OCI-M1 (cell line): ENCODE measurements around the gene FASTKD3.
"Not testable (repeated sequence)": the region's sequence is repeated elsewhere in the genome, so short reads cannot be mapped to it uniquely, and the experiment has no call there.

Source experiments
- DNase-seq: peaks from one replicate; lab custom pipeline; 2025; lab: John Stamatoyannopoulos, UW

Gene FASTKD3, protein sequence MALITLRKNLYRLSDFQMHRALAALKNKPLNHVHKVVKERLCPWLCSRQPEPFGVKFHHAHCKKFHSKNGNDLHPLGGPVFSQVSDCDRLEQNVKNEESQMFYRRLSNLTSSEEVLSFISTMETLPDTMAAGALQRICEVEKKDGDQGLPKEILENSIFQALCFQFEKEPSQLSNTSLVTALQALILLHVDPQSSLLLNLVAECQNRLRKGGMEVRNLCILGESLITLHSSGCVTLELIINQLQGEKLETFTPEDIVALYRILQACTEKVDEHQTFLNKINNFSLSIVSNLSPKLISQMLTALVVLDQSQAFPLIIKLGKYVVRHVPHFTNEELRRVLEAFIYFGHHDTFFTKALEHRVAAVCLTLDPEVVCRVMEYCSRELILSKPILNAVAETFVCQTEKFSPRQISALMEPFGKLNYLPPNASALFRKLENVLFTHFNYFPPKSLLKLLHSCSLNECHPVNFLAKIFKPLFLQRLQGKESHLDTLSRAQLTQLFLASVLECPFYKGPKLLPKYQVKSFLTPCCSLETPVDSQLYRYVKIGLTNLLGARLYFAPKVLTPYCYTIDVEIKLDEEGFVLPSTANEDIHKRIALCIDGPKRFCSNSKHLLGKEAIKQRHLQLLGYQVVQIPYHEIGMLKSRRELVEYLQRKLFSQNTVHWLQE

DNA sequence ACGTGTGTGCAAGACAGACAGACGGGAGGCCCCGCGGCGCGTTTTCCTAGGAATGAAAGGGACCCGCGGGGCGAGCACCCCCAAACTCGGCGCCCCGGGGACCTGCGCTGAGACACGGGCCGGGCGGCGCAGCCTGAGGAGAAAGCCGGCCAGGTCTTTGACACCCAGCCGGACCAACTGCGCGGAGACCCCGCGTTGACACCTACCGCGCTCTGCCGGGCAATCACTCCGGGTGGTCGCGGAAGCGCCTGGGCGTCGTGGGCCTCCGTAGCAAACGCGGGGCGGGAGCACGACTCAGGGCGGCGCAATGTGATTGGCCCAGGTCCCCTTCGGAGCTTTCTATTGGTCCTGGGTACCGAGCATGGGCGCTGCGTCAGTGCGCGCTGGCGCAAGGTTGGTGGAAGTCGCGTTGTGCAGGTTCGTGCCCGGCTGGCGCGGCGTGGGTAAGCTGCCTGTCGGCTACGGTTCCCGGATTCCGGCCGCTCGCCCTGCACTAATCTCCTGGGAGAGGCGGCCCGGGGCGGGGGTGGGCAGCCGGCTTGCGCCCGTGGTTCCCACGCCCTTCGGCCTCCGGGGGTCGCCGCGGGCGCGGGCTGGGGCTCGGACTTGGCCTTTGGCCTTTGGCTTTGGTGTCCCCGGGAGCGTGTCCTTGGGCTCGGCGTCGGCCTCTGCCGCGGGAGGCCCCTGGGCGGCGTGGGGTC lies at the start of gene FASTKD3, which contains the start of gene MTRR:
TSS of gene FASTKD3 (minus strand) at position 259 of the 701 bp plus-strand sequence. CDS start 948 bp downstream, outside the sequence.
TSS of gene MTRR (plus strand) at position 376 of the 701 bp plus-strand sequence. CDS start 1,647 bp downstream, outside the sequence.
- DNase-seq: peak; percentile 93

DNA sequence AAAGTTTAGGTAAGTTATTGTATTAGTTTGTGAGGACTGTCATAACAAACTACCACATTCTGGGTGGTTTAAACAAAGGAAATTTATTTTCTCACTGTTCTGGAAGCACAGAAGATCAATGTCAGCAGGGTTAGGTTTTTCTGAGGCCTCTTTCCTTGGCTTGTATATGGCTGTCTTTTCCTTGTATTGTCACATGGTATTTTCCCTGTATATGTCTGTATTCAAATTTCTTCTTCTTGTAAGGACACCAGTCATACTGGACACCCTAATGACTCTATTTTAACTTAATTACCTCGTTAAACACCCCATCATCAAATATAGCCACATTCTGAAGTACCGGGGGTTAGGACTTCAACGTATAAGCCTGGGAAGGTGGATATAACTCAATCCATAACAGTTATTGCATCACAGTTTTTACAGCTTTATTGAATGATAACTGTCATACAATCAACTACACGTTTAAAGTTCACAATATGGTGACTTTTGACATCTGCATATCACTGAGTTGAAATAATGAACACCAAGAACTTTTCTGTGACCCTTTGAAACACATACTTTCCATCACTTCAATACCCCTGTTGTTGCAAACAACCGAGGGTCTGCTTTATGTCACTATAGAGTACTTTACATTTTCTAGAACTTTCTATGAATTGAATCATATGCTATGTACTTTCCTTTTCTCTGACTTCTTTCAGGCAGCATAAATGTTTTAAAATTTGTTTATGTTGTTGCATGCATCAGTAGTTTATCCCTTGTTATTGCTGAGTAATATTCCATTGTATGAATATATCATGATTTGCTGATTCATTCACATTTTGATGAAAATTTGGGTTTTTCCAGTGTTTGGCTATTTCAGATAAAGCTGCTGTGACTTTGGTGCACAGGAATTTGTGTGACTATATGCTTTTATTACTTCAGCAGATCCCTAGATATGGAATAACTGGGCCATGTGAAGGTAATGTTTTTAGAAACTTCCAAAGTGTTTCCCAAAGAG lies 48.6 kb upstream of the FASTKD3 start:
- DNase-seq: no peak

DNA sequence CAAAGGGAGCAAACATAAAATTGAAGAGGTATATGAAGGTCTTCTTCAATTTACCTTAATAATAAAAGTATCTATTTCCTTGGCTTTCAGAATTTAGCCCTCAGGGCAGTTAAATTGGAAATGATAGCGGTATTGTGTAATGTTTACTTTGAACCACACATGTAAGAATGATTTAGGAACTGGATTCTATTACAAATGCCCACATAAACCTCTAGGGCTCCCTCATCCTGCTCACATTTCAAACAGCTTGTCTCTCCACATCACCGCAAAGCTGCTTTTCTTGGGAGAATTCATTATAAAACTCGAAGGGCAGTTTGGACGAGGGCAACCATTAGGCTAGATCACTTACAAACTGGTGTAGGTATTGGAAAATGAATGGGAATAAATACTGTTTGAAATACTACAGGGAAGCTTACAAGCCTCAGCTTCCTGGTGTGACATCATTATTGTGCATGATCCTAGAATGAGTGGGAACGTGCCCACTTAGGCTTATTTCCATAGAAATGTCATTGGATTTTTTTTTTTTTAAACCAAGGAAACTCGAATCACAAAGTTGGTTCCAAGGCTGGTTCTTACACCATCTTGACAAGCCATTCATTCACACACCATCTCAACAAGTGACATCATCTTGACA lies 47.5 kb upstream of the FASTKD3 start:
- DNase-seq: no peak

DNA sequence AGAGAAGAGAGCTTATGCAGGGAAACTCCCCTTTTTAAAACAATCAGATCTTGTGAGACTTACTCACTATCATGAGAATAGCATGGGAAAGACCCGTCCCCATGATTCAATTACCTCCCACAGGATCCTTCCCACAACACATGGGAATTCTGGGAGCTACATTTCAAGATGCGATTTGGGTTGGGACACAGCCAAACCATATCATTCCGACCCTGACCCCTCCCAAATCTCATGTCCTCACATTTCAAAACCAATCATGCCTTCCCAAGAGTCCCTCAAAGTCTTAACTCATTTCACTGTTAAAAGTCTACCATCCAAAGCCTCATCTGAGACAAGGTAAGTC lies 42.6 kb upstream of the FASTKD3 start:
- DNase-seq: not testable (repeated sequence)

DNA sequence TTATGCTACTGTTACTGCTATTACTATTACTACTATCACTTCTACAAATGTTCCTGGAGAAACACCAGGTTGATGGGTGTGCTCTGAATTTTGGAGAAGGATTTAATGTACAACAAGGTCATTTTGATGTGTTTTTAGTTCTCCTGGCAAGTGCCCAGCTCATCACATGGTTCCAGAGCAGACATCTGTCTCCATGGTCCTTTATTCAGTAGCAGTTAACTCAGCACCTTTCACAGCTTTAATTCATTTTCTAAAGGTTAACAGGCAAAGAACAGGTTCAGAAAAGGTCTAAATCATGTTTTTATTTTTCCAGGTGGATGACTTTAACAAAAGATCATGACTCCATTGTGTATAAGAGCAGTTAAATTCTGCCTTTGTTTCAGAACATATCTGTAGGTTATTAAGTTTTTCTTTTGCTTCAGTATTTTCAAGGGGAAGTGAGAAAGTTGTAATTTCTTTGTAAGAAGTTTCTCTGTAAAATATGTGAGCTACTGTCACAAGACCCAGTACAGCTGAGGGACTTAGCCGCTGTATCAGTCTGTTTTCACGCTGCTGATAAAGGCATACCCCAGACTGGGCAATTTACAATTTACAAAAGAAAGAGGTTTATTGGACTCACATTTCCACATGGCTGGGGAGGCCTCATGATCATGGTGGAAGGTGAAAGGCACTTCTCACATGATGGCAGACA lies 42.1 kb upstream of the FASTKD3 start:
- DNase-seq: no peak

DNA sequence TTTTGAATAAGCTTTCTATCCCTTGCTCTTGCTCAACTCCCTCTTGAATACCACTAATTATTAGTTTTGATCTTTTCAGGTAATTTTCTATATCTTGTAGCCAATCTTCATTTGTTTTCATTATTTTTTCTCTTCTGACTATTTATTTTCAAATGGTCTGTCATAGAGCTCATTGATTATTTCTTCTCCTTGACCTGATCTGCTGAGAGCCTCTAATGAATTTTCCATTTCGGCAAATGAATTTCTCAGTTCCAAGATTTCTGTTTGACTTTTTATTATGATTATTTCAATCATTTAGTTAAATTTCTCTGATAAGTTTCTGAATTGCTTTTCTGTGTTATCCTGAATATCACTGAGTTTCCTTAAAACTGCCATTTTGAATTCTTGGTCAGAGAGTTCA lies 39.5 kb upstream of the FASTKD3 start:
- DNase-seq: no peak

DNA sequence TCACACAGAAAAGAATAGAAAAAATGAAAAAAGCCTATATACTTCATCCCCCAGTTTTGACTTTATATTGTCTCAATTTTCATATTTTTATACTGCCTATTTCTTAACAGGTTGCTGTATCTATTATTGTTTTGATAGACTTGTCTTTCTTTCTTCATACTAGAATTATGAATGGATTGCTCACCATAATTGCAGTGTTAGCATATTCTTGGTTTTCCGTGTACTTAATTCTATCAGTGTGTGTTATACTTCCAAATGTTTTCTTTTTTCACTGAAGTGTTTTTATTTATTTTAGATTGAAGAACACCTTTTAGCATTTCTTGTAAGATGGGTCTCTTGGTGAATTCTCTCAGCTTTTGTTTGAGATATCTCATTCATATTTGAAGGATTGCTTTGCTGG lies 38.8 kb upstream of the FASTKD3 start:
- DNase-seq: no peak

DNA sequence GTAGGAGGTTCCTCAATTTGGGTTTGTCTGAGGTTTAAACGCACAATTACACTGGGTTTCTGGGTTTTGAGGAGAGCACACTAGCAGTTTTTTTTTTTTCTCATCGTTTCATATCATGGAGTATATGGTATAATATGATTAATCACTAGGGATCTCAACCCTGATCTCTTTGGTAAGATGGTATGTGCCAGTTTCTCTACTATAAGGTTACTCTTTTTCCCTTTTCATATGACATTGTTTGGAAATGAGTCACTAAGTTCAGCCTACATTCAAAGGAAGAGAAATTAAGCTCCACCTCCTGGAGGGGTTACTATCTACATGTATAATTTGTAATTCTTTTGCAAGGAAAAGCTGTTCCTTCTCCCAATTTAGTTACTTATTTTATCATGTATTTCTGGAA lies 35.3 kb upstream of the FASTKD3 start:
- DNase-seq: no peak

DNA sequence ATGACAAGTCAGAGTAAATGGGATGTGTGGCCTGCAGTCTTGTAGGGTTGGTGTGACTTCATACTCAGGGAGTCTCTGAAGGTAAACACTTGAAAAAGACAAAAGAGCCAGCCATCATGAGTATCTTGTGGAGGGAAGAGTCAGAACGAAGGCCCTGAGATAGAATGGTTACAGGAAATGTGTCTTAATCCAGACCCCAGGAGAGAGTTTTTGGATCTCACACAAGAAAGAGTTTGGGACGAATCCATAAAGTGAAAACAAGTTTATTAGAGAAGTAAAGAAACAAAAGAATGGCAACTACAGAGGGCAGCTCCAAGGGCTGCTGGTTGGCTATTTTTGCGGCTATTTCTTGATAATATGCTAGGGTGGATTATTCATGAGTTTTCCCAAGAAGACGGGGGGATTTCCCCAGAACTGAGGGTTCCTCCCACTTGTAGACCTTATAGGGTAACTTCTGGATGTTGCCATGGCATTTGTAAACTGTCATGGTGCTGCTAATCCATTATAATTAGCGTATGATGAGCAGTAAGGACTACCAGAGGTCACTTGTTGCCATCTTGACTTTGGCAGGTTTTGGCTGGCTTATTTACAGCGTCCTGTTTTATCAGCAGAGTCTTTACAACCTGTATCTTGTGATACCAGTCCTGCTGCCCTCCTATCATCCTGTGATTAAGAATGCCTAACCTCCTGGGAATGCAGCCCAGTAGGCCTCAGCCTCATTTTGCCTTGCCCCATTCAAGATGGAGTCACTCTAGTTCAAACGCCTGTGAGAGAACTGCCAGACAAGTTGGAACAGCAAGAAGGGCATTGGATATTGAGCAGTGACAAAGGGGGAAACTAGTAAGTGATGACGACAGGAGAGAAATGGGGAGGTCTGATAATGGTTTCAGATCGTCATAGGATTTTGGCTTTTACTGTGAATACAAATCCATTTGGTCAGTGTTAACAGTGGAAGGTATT lies 34.1 kb upstream of the FASTKD3 start:
- no peak for DNase-seq

DNA sequence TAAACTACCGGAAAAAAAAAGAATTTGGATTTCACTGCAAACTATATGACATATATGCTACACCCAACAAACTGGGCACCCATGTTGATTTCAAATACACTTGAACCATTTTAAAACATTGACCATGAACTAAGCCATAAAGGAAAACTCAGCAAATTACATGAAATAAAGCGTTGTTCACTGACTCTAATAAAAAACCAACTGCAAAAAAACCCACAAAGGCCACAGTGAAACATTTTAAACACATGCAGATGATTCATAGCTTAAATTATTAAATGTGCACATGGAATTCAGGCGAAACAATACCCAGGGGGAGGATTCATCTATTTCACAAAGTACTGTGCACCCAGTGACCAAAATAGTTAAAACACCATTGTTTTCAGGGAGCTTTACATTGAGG lies 33.4 kb upstream of the FASTKD3 start:
- DNase-seq: no peak

DNA sequence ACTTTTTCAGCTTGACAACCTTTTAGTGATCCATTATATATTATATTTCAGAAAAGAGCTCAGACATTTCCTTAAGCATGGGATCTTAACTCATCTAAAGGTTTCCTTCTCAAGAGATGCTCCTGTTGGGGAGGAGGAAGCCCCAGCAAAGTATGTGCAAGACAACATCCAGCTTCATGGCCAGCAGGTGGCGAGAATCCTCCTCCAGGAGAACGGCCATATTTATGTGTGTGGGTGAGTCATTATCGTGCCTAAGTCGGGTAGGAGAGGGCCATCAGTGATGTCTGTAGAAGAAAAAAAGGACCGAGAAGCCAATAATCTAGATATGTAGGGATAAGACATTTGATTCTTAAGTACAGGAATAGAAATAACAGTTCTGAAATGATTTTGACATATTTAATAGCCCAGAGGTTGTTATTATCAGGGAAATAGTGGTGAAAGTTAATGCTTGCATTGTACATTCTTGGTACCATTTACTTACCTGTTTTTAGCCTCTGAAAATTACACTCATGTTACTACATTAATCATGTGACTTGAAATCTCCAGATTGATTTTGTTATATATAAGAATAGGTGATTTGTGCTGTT lies 28.3 kb upstream of the FASTKD3 start:
- DNase-seq: peak; percentile 58

DNA sequence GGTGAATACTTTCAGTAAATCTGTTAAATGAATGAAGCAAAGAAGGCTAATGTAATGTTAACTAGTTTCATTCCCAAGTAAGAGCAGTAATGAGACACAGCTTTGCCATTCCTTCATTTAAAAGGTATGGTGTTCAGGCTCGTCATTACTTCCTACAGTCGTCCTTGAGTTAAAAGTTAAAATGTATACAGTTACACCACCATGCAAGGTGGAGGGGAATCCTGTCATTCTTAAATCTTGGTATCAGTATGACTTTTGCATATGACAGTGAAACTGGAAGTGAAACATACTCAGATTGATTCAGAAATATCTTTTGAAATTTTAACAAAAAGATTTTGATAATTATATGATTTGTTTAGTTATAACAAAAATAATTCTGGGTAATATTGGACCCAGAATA lies 26.0 kb upstream of the FASTKD3 start:
- no peak for DNase-seq

DNA sequence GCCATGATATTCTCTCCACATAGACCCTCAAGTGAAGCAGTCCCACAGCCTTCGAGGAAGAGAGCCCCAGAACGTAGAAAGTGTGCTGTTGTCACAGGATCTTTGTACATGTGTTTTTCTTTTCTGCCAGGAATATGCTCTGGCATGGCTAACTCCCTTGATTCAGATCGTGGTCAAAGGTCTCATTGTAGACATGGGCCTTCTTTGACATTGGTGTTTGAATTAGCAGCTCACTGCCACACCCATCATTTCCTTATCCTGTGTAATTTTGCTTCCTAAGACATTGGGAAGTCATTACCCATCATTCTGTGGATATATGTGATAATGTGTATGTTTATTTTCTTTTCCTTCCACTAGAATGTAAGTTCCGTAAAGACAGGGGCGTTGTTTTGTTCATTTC lies 25.6 kb upstream of the FASTKD3 start:
- DNase-seq: no peak

DNA sequence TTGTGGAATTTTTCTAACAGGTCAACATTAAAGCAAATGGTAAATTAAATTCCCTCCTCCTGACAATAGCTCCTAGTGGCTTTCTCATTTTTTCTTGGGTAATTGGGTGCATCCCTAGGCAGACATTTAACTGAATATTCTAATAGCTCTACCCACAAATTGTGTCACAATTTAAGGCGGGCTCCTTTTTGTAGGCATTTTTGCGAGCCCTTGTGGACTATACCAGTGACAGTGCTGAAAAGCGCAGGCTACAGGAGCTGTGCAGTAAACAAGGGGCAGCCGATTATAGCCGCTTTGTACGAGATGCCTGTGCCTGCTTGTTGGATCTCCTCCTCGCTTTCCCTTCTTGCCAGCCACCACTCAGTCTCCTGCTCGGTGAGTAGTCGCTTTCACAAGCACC lies 20.1 kb upstream of the FASTKD3 start:
- no peak for DNase-seq

DNA sequence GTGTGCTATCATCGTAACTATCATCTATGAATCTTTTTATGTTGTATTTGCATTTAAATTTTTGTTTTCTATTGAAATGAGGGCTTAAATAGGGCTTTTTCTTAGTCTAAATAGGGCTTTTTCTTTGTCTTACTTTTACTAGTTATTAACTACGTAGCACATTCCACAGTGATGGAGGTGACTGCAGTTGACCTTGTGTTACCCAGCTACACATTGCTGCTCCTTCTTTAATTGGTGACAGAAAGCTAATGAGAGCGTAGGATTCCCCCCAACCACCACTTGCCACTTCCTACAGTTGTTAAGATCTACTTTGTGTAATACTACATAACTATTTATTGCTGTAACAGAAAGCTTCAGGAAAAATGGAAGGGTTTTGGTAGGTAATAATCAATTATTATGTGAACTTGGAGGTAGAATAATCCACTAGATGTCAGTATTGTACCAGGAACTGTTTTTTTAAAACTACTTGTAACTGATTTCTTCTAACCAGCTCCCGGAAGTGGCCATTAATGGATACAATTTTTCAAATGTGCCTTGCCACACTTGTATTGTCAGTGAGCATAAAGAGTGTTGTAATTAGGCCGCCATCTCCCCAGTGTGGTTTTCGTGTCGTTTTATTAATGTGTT lies 18.1 kb upstream of the FASTKD3 start:
- DNase-seq: peak; percentile 63

DNA sequence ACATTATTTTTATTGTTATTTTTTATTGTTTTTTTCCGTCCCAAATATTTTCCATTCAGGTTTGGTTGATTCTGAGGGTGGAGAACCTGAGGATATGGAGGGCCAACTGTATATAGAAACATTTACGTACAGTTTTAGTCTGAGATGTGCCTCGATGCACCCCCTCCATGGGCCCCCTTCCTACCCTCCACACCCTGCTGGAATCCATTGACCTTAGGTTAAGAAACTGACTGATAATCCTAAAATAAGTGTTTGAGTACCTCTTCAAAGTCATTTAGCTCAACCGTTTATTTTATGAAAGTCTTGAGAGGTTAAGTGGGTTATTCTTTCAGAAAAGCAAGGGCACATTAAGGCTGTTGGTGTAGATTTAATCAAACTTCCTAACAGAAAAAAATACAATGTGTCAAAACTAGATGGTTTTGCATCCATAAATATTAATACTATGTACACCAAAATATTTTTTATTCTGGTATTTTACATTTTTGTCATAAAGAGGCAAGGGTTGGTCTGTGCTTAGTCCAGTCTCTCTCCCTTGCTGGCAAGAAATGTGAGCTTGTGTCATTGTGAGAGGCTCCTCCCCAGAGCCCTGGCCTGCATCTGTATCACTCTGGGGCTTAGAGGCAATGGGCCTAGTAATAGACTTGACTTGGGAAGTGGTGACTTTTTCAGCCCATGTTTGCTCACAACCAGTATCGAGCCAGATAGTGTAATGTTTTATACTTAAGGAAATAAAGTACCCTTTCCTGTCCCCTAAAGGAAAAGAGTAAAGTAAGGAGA lies 15.8 kb upstream of the FASTKD3 start:
- DNase-seq: no peak

DNA sequence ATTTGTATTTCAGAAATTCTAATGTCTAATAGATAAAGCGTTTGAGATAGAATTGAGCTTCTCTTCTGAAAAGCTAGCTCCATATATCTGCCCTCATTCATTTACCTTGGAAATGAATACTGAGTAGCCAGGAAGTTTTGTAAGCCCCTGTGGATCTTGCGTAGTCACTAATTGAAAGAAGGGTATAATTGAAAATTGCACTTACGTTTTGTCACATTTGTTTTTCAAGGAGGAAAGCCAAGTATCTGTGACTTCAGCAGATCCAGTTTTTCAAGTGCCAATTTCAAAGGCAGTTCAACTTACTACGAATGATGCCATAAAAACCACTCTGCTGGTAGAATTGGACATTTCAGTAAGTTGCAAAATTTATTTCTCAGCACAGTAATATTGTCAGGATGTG lies 14.1 kb upstream of the FASTKD3 start:
- DNase-seq: no peak

DNA sequence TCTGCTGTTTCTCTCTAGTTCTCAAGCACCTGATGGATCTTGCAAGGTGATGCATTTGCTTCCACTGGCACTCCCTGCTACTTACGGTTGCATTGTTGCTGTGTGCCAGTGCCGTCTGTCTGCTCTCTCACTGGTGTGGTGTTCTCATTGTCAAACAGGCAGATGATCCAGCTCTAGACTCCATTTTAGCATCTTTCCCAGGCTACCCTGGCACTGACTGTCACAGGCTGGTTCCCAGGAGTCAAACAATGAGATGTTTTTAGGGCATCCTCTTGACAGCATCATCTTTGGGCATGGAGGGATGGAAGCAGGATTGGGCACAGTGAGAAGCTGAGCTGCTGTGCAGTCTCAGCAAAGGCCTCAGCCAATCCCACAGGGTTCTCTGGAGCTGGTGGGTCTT lies 13.0 kb upstream of the FASTKD3 start:
- no peak for DNase-seq
